Neural progenitor cell (in vitro differentiated cells): ENCODE measurements around the gene WDR17. TPM values are rescaled to one million over a fixed set of nuclear protein-coding genes. Genes with fewer than 3 reads are reported as not detected.

Source experiments
- DNase-seq: peaks from one replicate; pipeline ENCODE4 v3.0.0-alpha.2; 2016; ENCODE audit warnings: low spot score
- H2AFZ ChIP-seq: fragments of 200-600 bp; sonication (generic); replicated peaks from 2 replicates; pipeline ENCODE4 v1.6.1; 2016; ENCODE audit warnings: antibody characterized with exemption
- H3F3A ChIP-seq: fragments of 200-600 bp; sonication (generic); 2 replicates; pipeline ENCODE4 v1.6.1; 2016; ENCODE audit warnings: antibody characterized with exemption, low read depth
- H3K27ac ChIP-seq: fragments of 200-600 bp; sonication (generic); 2 replicates; pipeline ENCODE4 v1.5.1; 2016; ENCODE audit warnings: mild to moderate bottlenecking
- H3K27me3 ChIP-seq: fragments of 200-600 bp; sonication (generic); 2 replicates; pipeline ENCODE4 v1.6.1; 2016; ENCODE audit warnings: mild to moderate bottlenecking, moderate library complexity
- H3K36me3 ChIP-seq: fragments of 200-600 bp; sonication (generic); 2 replicates; pipeline ENCODE4 v1.5.1; 2016
- H3K4me1 ChIP-seq: fragments of 200-600 bp; sonication (generic); 2 replicates; pipeline ENCODE4 v1.6.1; 2016; ENCODE audit warnings: mixed run types
- H3K4me2 ChIP-seq: fragments of 200-600 bp; sonication (generic); 2 replicates; pipeline ENCODE4 v1.6.1; 2016
- H3K4me3 ChIP-seq: fragments of 200-600 bp; sonication (generic); 2 replicates; pipeline ENCODE4 v1.5.1; 2016
- H3K79me2 ChIP-seq: fragments of 200-600 bp; sonication (generic); 2 replicates; pipeline ENCODE4 v1.6.1; 2016; ENCODE audit warnings: low read depth
- H3K9ac ChIP-seq: fragments of 200-600 bp; sonication (generic); 2 replicates; pipeline ENCODE4 v1.6.1; 2016
- H3K9me3 ChIP-seq: fragments of 200-600 bp; sonication (generic); 2 replicates; pipeline ENCODE4 v1.5.1; 2016; ENCODE audit warnings: low read depth
- H4K20me1 ChIP-seq: fragments of 200-600 bp; sonication (generic); 2 replicates; pipeline ENCODE4 v1.6.1; 2016; ENCODE audit warnings: low read depth
- H3K27ac Mint-ChIP-seq: 3 replicates; pipeline ENCODE4 v1.8.0; 2021; ENCODE audit warnings: mixed read lengths
- H3K27me3 Mint-ChIP-seq: 2 replicates; pipeline ENCODE4 v1.8.0; 2022; ENCODE audit warnings: low read depth, mild to moderate bottlenecking, inconsistent platforms, moderate library complexity, mixed read lengths; ENCODE audit not compliant: insufficient read depth
- H3K36me3 Mint-ChIP-seq: 3 replicates; pipeline ENCODE4 v1.8.0; 2021; ENCODE audit warnings: mixed read lengths
- H3K4me1 Mint-ChIP-seq: 3 replicates; pipeline ENCODE4 v1.8.0; 2021; ENCODE audit warnings: mixed read lengths
- H3K4me3 Mint-ChIP-seq: 3 replicates; pipeline ENCODE4 v1.8.0; 2021; ENCODE audit warnings: mild to moderate bottlenecking, moderate library complexity, mixed read lengths
- H3K9me3 Mint-ChIP-seq: 3 replicates; pipeline ENCODE4 v1.8.0; 2020; ENCODE audit warnings: mixed read lengths
- EZH2 ChIP-seq: fragments of 200-600 bp; sonication (generic); IDR thresholded peaks from 2 replicates; pipeline ENCODE4 v1.6.1; 2017; ENCODE audit warnings: antibody characterized with exemption, mild to moderate bottlenecking, moderate library complexity
- EZH2phosphoT487 ChIP-seq: fragments of 200-600 bp; sonication (generic); IDR thresholded peaks from 2 replicates; pipeline ENCODE4 v1.6.1; 2017; ENCODE audit warnings: antibody characterized with exemption
- total RNA-seq: library from RNA; depleted of rRNA; stranded (reverse); fragments of >200 nt; gene quantifications from 2 replicates; pipeline ENCODE4 v1.2.3, GENCODE V29; 2015; ENCODE audit warnings: low replicate concordance
- TF ChIP-seq, protein P1 (sequence below): fragments of 200-600 bp; sonication (generic); IDR thresholded peaks from 2 replicates; pipeline ENCODE4 v1.5.1; 2017; ENCODE audit warnings: antibody characterized with exemption, mild to moderate bottlenecking

WDR17 gene
- total RNA-seq, 1 donor from 2014 or later = 9.1 TPM

DNA sequence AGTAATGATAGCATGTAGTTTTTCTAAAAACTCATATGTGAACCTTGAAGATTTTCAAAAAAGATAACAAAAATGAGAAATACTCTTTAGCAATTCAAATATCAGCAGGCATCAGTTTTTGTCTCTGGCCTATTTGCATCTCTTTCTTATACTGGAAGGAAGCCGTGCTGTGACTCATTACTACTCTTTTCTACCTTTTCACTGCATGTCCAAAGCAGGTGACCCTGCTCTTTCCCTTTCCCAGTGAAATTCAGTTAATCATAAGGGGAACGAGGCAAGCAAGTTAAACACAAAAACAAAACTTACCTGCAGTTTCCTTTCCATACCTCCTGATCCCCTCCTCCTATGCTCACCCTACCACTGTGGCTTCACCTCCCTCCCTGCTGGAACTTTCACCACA lies 120.4 kb downstream of the WDR17 start:
- H3K27me3 Mint-ChIP-seq = no peaks in the 10 kb centered on the region
- Histone ChIP-seq H4K20me1 (no peaks in the 10 kb centered on the region), H3K4me2 (no peak overlapping the region), H3K9ac (no peak overlapping the region), H3K9me3 (no peaks in the 10 kb centered on the region), H3K4me3 (no peak overlapping the region), H3K27ac (no peak overlapping the region), H3F3A (no peaks in the 10 kb centered on the region), H2AFZ (no peak overlapping the region), H3K36me3 (no peaks in the 10 kb centered on the region), H3K4me1 (no peaks in the 10 kb centered on the region), H3K79me2 (no peaks in the 10 kb centered on the region), H3K27me3 (no peaks in the 10 kb centered on the region)
- no peak for DNase-seq
- H3K4me1 Mint-ChIP-seq = peaks cover 4% of the 10 kb centered on the region
- H3K4me3 Mint-ChIP-seq = no peak overlapping the region
- H3K27ac Mint-ChIP-seq = no peak overlapping the region
- no peaks in the 10 kb centered on the region for H3K36me3 Mint-ChIP-seq
- no peaks in the 10 kb centered on the region for H3K9me3 Mint-ChIP-seq
- TF ChIP-seq EZH2 (no peak), EZH2phosphoT487 (no peak)
- TF ChIP-seq, protein P1, sequence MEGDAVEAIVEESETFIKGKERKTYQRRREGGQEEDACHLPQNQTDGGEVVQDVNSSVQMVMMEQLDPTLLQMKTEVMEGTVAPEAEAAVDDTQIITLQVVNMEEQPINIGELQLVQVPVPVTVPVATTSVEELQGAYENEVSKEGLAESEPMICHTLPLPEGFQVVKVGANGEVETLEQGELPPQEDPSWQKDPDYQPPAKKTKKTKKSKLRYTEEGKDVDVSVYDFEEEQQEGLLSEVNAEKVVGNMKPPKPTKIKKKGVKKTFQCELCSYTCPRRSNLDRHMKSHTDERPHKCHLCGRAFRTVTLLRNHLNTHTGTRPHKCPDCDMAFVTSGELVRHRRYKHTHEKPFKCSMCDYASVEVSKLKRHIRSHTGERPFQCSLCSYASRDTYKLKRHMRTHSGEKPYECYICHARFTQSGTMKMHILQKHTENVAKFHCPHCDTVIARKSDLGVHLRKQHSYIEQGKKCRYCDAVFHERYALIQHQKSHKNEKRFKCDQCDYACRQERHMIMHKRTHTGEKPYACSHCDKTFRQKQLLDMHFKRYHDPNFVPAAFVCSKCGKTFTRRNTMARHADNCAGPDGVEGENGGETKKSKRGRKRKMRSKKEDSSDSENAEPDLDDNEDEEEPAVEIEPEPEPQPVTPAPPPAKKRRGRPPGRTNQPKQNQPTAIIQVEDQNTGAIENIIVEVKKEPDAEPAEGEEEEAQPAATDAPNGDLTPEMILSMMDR = no peak

GRCh38 chr4:176186671-176187395 lies 121.2 kb downstream of the WDR17 start:
- Histone ChIP-seq H4K20me1 (no peaks in the 10 kb centered on the region), H3K4me1 (no peaks in the 10 kb centered on the region), H3K4me3 (no peak overlapping the region), H3K36me3 (no peaks in the 10 kb centered on the region), H3K4me2 (no peak overlapping the region), H2AFZ (no peak overlapping the region), H3K9ac (no peak overlapping the region), H3K79me2 (no peaks in the 10 kb centered on the region), H3K27me3 (no peaks in the 10 kb centered on the region), H3K9me3 (no peaks in the 10 kb centered on the region), H3F3A (no peaks in the 10 kb centered on the region), H3K27ac (no peak overlapping the region)
- H3K36me3 Mint-ChIP-seq = no peaks in the 10 kb centered on the region
- H3K27me3 Mint-ChIP-seq = no peaks in the 10 kb centered on the region
- no peak for DNase-seq
- no peak overlapping the region for H3K27ac Mint-ChIP-seq
- peaks cover 4% of the 10 kb centered on the region for H3K4me1 Mint-ChIP-seq
- TF ChIP-seq, protein P1 = no peak
- TF ChIP-seq EZH2 = no peak
- TF ChIP-seq EZH2phosphoT487 = no peak
- H3K9me3 Mint-ChIP-seq = no peaks in the 10 kb centered on the region
- H3K4me3 Mint-ChIP-seq = no peak overlapping the region

DNA sequence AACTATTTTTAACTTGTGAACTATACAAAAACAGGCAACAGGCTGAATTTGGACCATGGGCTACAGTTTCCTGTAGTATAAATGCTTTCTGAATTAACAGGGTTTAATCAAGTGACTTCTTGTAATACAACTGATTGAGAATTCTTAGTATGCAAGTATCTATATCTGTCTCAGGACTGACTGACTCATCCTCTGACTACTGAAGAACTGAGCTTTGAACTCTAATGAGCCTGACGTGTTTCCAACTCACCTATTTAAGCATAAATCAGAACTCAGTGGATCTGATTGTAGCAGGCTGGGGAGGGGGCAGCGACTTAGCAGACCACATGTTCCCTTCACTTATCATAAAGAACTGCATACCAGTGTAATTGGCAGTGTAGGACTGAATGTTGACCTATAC lies 122.0 kb downstream of the WDR17 start:
- H3K36me3 ChIP-seq = no peaks in the 10 kb centered on the region
- no peak for TF ChIP-seq EZH2phosphoT487
- no peak for TF ChIP-seq EZH2
- TF ChIP-seq, protein P1 = no peak
- DNase-seq = no peak

More for the DNA sequence above, 122.0 kb downstream of the WDR17 start:
- no peaks in the 10 kb centered on the region for H3K27me3 ChIP-seq
- H2AFZ ChIP-seq = no peak overlapping the region
- no peaks in the 10 kb centered on the region for H3K9me3 ChIP-seq
- no peak overlapping the region for H3K9ac ChIP-seq
- Mint-ChIP-seq H3K27me3 (no peaks in the 10 kb centered on the region), H3K27ac (no peak overlapping the region), H3K4me3 (no peak overlapping the region), H3K4me1 (peaks cover 4% of the 10 kb centered on the region), H3K36me3 (no peaks in the 10 kb centered on the region), H3K9me3 (no peaks in the 10 kb centered on the region)
- no peaks in the 10 kb centered on the region for H3K79me2 ChIP-seq
- H3F3A ChIP-seq = no peaks in the 10 kb centered on the region
- H3K27ac ChIP-seq = no peak overlapping the region
- H3K4me2 ChIP-seq = no peak overlapping the region
- H3K4me3 ChIP-seq = no peak overlapping the region
- H4K20me1 ChIP-seq = no peaks in the 10 kb centered on the region
- H3K4me1 ChIP-seq = no peaks in the 10 kb centered on the region
